Stomach (tissue), 4 donors: Measurements from ENCODE around the gene MPC1.

ENCODE experiments used
- CTCF ChIP-seq, 7 experiments: fragments of 450-650 bp in 4 of 7; fragments of 200-600 bp in 3 of 7; sonication (generic) in 3 of 7; IDR thresholded peaks; one replicate each; pipeline ENCODE4 v1.5.1; 2016 to 2019; ENCODE audit warnings: antibody characterized with exemption in 7 of 7, control low read depth in 2 of 7, mild to moderate bottlenecking in 1 of 7
- EP300 ChIP-seq: sonication (generic); formaldehyde crosslinking; IDR thresholded peaks from one replicate; pipeline ENCODE4 v1.6.1; 2017; ENCODE audit warnings: antibody characterized with exemption
- POLR2A ChIP-seq, 4 donors: fragments of 450-650 bp; IDR thresholded peaks; one replicate each; pipeline ENCODE4 v1.6.1; 2016; ENCODE audit warnings: antibody characterized with exemption in 4 of 4, control low read depth in 2 of 4, mild to moderate bottlenecking in 1 of 4, moderate library complexity in 1 of 4
- POLR2AphosphoS5 ChIP-seq, 3 donors: sonication (generic); formaldehyde crosslinking; IDR thresholded peaks; one replicate each; pipeline ENCODE4 v1.6.1; 2016; ENCODE audit warnings: antibody characterized with exemption in 3 of 3

DNA sequence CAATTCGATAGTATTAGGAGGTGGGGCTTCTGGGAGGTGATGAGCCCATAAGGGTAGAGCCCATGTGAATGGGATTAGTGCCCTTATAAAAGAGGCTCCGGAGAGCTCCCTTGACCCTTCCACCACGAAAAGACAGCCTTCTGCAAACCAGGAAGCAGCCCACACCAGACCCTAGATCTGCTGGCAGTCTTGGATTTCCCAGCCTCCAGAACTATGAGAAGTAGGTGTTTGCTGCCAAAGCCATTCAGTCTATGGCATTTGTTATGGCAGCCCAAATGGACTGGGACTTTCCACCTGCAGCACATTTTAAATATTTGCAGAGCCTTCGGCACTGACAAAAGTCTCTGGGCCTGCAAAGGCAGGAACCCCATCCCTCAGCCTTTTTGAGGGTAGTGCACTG, 28.6 kb downstream of the MPC1 start:
- TF ChIP-seq EP300, result no peak
- TF ChIP-seq POLR2A (IDR thresholded peaks at IDR 0.05), result no peak
- no peak for TF ChIP-seq CTCF (IDR thresholded peaks at IDR 0.05)
- TF ChIP-seq POLR2AphosphoS5 (IDR thresholded peaks at IDR 0.05), result no peak
